Stomach (tissue), 4 donors: ENCODE measurements around the gene EFNA4.
A peak's percentile ranks its signal among the peaks of the same experiment; 100 is the strongest.

ENCODE experiments used
- CTCF ChIP-seq, 7 experiments: fragments of 450-650 bp in 4 of 7; fragments of 200-600 bp in 3 of 7; sonication (generic) in 3 of 7; IDR thresholded peaks; one replicate each; pipeline ENCODE4 v1.5.1; 2016 to 2019; ENCODE audit warnings: antibody characterized with exemption in 7 of 7, control low read depth in 2 of 7, mild to moderate bottlenecking in 1 of 7
- POLR2AphosphoS5 ChIP-seq, 3 donors: sonication (generic); formaldehyde crosslinking; IDR thresholded peaks; one replicate each; pipeline ENCODE4 v1.6.1; 2016; ENCODE audit warnings: antibody characterized with exemption in 3 of 3

- TF ChIP-seq POLR2AphosphoS5 (IDR thresholded peaks at IDR 0.05) (peak; percentile 75 to 97 (median 88)), CTCF (IDR thresholded peaks at IDR 0.05) (peak in 6 of 7 experiments; percentile 86 to 100 (median 96))
These were observed 46.2 kb upstream of the EFNA4 start for GRCh38 chr1:155017041-155017945.
